Non-pigmented ciliary epithelial cell (primary cell): ENCODE measurements around the gene CDKAL1.
"Not testable (repeated sequence)": the region's sequence is repeated elsewhere in the genome, so short reads cannot be mapped to it uniquely, and the experiment has no call there.

ENCODE experiments used
- DNase-seq: peaks from one replicate; pipeline ENCODE4 v3.0.0-alpha.2; 2010; ENCODE audit warnings: low read depth

Gene CDKAL1

GRCh38 chr6:20744911-20745557 is 210.8 kb downstream of the CDKAL1 start:
- DNase-seq: no peak

- no peak for DNase-seq
Measured at GRCh38 chr6:20746024-20746423, 211.8 kb downstream of the CDKAL1 start.

DNA sequence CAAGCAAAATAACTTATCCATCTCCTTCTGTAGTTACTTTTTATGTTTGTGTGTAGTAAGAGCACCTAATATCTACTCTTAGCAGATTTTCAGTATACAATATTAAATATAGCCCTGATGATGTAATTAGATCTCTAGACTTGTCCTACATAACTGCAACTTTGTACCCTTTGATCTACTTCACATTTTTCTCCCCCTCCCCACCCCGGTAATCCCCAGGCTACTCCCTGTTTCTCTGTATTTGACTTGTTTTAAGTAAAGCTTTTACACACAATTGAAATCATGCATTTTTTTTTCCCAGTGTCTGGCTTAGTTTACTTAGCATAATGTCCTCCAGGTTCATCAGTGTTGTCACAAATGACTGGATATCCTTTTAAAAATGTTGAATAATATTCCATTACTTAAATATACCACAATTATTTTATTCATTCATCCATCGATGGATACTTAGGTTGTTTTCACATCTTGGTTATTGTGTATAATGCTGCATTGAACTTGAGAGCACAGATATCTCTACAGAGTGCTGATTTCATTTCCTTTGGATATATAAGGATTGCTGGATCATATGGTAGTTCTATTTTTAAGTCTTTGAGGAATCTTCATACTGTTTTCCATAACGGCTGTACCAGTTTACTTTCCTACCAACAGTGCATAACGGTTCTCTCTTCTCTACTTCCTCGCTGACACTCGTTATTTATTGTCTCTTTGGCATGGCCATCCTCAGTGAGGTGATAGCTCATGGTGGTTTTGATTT is 212.7 kb downstream of the CDKAL1 start:
- no peak for DNase-seq

GRCh38 chr6:20747991-20748390 is 213.7 kb downstream of the CDKAL1 start:
- no peak for DNase-seq

- no peak for DNase-seq
Measured at GRCh38 chr6:20751293-20751935, 217.2 kb downstream of the CDKAL1 start.

DNA sequence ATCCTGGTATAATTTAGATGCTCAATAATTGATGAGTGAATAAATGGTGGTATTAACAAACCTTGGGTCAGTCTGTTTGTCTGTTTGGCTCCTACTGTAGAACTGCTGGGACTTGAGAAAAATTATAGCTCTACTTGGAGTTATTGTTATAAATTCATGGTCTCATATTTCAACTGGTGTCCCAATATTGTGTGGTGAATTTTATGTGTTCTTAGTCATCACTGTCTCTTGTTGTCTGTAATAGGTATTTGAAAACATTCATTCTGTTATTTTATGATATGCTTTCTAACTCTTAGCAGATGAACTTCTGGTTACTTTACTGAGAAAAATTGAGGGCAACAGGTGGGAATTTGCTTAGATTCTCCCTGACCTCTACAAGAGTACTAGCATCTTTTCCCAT is 221.4 kb downstream of the CDKAL1 start:
- DNase-seq: peak; percentile 10

- DNase-seq: not testable (repeated sequence)
Measured at GRCh38 chr6:20756584-20757147, 222.4 kb downstream of the CDKAL1 start.

DNA sequence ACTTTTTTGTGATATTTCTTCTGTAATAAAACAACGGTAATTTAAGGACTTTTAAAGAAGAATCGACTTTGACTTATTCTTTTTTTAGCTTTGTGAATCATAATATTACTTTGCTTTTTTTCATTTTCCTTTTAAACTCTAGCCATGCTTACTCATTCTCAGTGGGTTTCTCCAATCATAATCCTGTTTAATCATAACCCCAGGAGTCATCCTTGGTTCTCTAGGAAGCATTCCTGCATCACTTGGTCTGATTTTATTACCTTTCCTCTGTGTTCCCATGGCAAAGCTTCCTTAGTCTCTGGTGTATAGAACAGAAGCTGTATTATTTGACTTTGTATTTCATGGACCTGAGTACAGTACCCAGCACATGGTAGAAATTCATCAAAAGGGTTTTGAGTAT is 223.5 kb downstream of the CDKAL1 start:
- DNase-seq: peak; percentile 38

DNA sequence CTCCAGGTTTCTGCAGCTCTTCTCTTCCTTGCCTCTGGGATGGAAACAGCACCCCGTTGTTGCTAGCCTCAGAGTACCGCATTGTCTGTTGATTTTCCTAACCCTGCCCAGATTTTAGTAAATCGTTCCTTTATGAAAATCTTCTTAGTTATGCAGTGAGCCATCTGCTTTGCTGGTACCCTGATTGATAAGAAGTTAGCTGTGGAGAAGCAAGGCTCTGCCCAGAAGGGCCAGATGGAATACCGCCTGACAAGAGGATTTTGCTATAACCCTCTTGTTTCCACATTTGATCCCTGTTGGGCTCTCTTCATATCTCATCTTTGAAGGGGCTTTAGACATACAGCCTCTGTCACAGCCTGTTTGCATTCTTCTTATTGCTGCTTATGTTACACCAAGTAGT is 229.0 kb downstream of the CDKAL1 start:
- no peak for DNase-seq

DNA sequence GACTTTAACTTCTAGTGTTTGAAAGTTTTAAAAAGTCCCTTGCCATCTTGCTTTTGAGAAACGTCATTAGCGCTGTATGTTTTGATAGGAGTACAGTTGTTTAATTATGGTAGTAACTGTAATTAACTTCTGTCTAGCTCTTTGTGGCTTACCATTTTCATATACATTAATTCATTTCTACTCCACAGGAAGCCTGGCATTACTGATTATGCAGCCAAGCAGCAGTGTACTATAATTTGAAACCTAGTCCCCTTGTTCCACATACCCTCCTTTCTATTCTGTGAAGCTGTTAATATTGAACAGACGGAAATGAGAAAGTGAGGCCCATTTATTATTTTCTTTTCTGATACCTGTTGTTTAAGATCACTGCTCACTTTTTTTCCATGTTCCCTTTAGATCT is 235.4 kb downstream of the CDKAL1 start:
- no peak for DNase-seq

DNA sequence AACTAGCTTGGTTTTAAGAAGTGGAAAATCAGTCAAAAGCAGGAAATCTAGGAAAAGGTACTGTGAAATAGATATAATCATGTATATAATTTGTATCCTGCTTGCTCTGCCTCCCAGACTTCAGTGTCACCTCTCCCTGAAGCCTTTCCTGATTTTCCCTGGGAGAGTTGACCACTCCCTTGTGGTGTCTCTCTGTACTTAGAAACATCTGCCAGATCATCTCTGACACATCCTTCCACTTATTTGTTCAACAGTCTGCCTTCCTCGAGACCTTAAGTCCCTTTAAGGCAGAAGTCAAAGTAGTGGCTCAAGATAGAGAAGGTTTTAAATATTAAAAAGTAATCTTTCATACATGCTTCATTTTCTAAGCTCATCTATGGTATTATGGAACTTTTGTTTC is 236.5 kb downstream of the CDKAL1 start:
- DNase-seq: no peak

DNA sequence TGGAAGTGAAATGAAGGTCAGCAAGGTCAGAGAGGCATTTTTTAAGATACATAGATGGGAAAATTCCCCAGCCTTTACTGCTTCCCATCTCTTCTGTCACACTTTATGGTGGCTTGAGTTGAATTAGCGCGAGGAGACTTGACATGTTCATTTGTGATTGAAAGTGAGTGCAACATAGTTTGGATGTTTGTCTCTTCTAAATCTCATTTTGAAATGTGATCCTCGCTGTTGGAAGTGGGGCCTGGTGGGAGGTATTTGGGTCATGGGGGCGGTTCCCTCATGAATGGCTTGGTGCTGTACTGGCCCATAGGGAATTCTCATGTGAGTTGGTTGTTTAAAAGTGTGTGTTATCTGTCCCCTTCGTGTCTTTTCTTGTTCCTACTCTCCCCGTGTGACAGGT is 237.2 kb downstream of the CDKAL1 start:
- DNase-seq: no peak

- DNase-seq: no peak
Measured at GRCh38 chr6:20773822-20774221, 239.6 kb downstream of the CDKAL1 start.

DNA sequence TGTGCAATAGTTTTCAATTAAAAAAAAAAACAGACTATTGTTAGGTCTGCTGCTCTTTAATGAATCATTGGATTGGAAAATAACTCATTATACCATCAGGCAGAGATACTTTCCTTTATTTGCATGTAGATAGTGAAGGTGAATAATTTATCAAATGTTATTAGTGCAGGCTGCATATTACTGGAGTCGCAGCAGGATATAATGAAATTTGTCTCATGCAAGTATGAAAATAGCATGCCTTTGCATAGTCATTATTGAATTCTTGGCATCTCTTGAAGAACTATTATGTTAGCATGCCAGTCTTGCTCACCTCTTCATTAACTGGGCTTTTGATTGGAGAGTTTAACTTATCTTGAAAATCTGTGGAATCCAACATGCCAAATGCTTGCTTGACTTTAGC is 241.7 kb downstream of the CDKAL1 start:
- no peak for DNase-seq

DNA sequence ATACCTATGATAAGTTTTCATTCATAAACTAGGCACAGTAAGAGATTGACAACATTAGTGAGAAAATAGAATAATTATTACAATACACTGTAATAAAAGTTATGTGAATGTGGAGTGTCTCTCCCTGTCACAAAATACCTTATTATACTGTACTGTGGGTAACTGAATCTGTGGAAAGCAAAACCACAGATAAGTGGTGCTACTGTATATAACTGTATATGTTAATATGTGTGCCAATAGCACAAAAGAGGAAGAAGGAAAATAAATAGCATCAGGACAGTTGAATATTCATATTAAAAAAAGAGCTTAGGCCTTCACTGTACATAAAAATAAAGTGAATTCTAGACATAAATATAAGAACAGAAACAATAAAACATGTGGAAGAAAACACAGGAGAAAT is 243.5 kb downstream of the CDKAL1 start:
- DNase-seq: no peak

- no peak for DNase-seq
Measured at GRCh38 chr6:20778459-20778858, 244.2 kb downstream of the CDKAL1 start.

- no peak for DNase-seq
Measured at GRCh38 chr6:20778912-20779311, 244.7 kb downstream of the CDKAL1 start.

- DNase-seq: no peak
Measured at GRCh38 chr6:20789162-20789561, 254.9 kb downstream of the CDKAL1 start.

DNA sequence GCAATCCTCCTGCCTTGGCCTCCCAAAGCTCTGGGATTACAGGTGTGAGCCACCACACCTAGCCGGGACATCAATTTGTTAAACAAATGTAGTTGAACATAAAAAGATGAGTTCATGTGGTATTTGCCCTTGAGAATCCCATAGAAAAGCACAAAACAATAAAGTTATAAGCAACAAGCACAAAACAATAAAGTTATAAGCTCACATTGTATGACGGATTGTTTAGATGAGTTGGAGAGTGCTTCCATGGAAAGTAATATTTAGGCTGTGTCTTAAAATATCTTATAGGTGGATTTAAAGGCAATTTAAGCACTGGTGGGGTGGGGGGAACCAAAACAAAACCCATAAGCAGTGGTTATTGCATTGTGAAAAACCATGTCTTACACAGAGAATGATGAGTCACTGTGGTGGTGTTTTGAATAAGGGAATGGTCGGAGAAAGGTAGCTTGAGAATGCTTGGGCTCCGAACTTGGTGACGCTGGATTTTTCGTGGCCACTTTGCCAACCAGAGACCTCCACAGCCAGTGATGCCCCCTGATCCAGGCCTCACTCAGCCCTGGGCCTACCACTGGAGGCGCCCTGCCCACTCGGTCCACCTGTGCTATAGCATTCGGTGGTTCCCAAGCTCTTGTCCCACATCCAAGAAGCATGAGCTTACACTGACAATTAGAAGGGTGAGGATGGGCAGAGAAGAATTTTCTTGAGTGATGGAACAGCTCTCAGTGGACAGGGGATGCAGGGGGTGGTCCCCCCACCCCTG is 256.0 kb downstream of the CDKAL1 start:
- DNase-seq: no peak

DNA sequence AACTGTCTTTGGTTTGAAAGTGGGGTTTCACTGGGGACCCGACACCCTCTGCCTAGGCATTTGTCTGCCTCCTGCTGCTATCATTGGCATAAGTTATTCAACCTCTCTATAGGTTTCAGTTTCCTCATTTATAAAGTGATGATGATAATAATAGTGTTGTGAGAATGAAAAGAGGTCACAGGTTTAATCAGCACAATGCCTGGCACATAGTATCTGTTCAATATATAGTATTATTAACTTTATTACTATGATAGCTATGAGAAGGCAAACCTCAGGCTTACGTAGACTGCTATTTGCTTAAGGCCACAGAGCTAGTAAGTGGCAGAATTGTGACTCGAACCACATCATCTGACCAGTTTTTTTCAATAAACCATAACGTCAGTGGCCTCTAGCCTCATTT is 256.8 kb downstream of the CDKAL1 start:
- DNase-seq: no peak

DNA sequence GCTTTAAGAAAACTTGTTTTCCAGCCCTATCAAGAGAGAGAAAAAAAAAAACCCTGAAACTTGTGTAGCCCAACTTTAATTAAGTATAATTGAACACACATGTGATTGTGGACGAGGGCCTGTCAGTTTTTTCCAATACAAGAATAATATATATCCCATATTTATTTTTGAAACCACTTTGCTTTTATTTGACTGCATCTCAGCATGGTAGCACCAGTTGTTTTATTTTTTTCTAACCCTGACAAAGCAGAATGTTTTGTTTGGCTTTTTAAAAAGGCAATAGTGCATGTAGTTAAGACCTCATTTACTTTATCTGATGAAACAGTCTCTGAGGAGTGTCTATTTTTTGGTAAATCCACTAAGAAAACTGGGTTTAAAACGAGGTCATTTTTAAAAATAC is 257.7 kb downstream of the CDKAL1 start:
- DNase-seq: no peak

DNA sequence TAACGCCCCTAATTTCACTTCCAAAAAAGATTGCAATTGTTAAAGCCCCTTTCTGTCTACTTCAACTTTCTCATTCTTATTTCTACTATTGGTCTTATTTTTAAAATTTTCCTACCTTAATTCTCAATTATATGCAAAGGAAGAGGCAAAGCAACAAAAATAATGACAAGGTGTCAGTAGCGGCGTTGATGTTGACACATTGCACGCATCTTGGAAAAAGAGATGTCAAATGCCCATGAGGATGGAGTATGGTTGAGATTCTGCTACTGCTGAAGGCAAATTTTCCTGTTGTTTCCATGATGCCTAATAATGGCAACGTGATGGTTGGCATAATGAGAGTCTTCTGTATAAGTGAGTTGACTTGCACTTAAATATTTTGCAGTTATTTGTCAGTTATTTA is 258.9 kb downstream of the CDKAL1 start:
- no peak for DNase-seq
